ENCODE results near the gene SMAD3.
"Not testable (repeated sequence)": the region's sequence is repeated elsewhere in the genome, so short reads cannot be mapped to it uniquely, and the experiment has no call there.

DNA sequence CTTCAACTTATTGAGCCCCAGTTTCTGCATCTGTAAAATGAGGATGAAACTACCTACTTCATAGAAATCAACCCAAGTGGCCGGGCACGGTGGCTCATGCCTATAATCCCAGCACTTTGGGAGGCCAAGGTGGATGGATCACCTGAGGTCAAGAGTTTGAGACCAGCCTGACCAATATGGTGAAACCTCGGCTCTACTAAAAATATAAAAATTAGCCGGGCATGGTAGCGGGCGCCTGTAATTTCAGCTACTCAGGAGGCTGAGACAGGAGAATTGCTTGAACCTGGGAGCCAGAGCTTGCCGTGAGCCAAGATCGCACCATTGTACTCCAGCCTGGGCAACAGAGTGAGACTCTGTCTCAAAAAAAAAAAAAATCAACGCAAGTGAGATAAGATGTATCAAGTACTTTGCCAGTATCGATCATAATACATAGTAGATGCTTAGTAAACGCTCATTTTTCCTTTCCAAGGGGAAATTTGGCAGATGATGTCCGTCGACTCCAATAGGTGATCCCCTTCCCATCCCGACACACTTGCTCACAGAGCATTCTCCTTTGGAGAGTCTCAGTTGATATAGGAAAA, 10.2 kb downstream of the SMAD3 start:
- TF ChIP-seq, protein P1, sequence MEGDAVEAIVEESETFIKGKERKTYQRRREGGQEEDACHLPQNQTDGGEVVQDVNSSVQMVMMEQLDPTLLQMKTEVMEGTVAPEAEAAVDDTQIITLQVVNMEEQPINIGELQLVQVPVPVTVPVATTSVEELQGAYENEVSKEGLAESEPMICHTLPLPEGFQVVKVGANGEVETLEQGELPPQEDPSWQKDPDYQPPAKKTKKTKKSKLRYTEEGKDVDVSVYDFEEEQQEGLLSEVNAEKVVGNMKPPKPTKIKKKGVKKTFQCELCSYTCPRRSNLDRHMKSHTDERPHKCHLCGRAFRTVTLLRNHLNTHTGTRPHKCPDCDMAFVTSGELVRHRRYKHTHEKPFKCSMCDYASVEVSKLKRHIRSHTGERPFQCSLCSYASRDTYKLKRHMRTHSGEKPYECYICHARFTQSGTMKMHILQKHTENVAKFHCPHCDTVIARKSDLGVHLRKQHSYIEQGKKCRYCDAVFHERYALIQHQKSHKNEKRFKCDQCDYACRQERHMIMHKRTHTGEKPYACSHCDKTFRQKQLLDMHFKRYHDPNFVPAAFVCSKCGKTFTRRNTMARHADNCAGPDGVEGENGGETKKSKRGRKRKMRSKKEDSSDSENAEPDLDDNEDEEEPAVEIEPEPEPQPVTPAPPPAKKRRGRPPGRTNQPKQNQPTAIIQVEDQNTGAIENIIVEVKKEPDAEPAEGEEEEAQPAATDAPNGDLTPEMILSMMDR (conservative IDR thresholded peaks at IDR 0.05; ENCODE audit: low read length): not testable (repeated sequence)
- not testable (repeated sequence) for TF ChIP-seq EZH2phosphoT487 (IDR thresholded peaks at IDR 0.05; ENCODE audit: borderline replicate concordance, low read depth, low read length)
